ENCODE results near the gene ZNF444. TPM values are rescaled to one million over a fixed set of nuclear protein-coding genes. Genes with fewer than 3 reads are reported as not detected.

ZNF444 gene
- total RNA-seq, 4 donors from 2014 or later, result 10.6 to 22.1 (median 15.6) TPM

- Histone ChIP-seq H3K27ac (peak overlapping the region in 3 of 4 donors; percentile 56 to 71 (median 69)), H3K27me3 (no peaks in the 10 kb centered on the region), H3K36me3 (peaks cover 0 to 23% (median 0%) of the 10 kb centered on the region in 3 donors), H3K4me1 (peaks cover 62 to 93% (median 84%) of the 10 kb centered on the region in 3 donors), H3K9me3 (no peaks in the 10 kb centered on the region), H3K4me3 (peak overlapping the region in 2 of 4 donors; percentile 18 to 44)
- intact Hi-C loops (cut with DNase I), result loop anchor here (10.0 kb wide), 1 partner anchor 46 kb away; no protein-coding TSS in a partner anchor
- 16 to 17% methylated on average over 7 to 11 of the region's 24 CpGs for WGBS, 2 donors
- DNase-seq, result no peak
- TF ChIP-seq POLR2A (IDR thresholded peaks at IDR 0.05), result no peak
- TF ChIP-seq CTCF (IDR thresholded peaks at IDR 0.05), result no peak
These were observed 32.5 kb upstream of the ZNF444 start for GRCh38 chr19:56108447-56109195.

- no peak for TF ChIP-seq POLR2A (IDR thresholded peaks at IDR 0.05)
- TF ChIP-seq CTCF (IDR thresholded peaks at IDR 0.05), result no peak
- intact Hi-C loops (cut with DNase I), result loop anchor here (10.0 kb wide), 1 partner anchor 46 kb away; no protein-coding TSS in a partner anchor
- Histone ChIP-seq H3K9me3 (no peaks in the 10 kb centered on the region), H3K27me3 (no peaks in the 10 kb centered on the region), H3K27ac (peak overlapping the region in 3 of 4 donors; percentile 56 to 71 (median 69)), H3K4me1 (peaks cover 67 to 99% (median 91%) of the 10 kb centered on the region in 3 donors), H3K36me3 (peaks cover 0 to 23% (median 0%) of the 10 kb centered on the region in 3 donors), H3K4me3 (peak overlapping the region in 2 of 4 donors; percentile 18 to 44)
- DNase-seq, result no peak
- WGBS, 2 donors, result 30 to 33% methylated on average over 4 to 9 of the region's 13 CpGs
These were observed 31.9 kb upstream of the ZNF444 start for GRCh38 chr19:56109226-56109625.

GRCh38 chr19:56110515-56111448, 30.3 kb upstream of the ZNF444 start:
- H3K4me1 ChIP-seq, result peaks cover 69 to 99% (median 89%) of the 10 kb centered on the region in 3 donors
- no peak for DNase-seq
- no peaks in the 10 kb centered on the region for H3K27me3 ChIP-seq
- 21 to 29% methylated on average over 1 to 2 of the region's 12 CpGs for WGBS, 2 donors
- peaks cover 0 to 27% (median 0%) of the 10 kb centered on the region in 3 donors for H3K36me3 ChIP-seq
- TF ChIP-seq POLR2A (IDR thresholded peaks at IDR 0.05), result no peak
- no peak for TF ChIP-seq CTCF (IDR thresholded peaks at IDR 0.05)
- H3K9me3 ChIP-seq, result no peaks in the 10 kb centered on the region
- H3K27ac ChIP-seq, result peak overlapping the region; percentile 26 to 71 (median 61)
- intact Hi-C loops (cut with DNase I), result no loop called here
- H3K4me3 ChIP-seq, result peak overlapping the region in 1 of 4 donors; percentile 3

- H3K27me3 ChIP-seq, result no peaks in the 10 kb centered on the region
- H3K4me3 ChIP-seq, result peak overlapping the region in 1 of 4 donors; percentile 3
- no peaks in the 10 kb centered on the region for H3K9me3 ChIP-seq
- 31 to 34% methylated on average over 12 of the region's 24 CpGs for WGBS, 2 donors
- intact Hi-C loops (cut with DNase I), result no loop called here
- H3K4me1 ChIP-seq, result peaks cover 62 to 99% (median 84%) of the 10 kb centered on the region in 3 donors
- peaks cover 0 to 20% (median 0%) of the 10 kb centered on the region in 3 donors for H3K36me3 ChIP-seq
- peak overlapping the region; percentile 26 to 71 (median 61) for H3K27ac ChIP-seq
- DNase-seq, result no peak
- TF ChIP-seq CTCF (IDR thresholded peaks at IDR 0.05) (no peak), POLR2A (IDR thresholded peaks at IDR 0.05) (no peak)
These were observed 29.3 kb upstream of the ZNF444 start for GRCh38 chr19:56111601-56112312.

All from esophagus squamous epithelium (tissue), 5 donors.